Measurements from ENCODE around the gene RFC3.

The RFC3 gene

GRCh38 chr13:33797622-33798021 lies 20.3 kb upstream of the RFC3 start:
- TF ChIP-seq REST (IDR thresholded peaks at IDR 0.05; ENCODE audit: insufficient read depth in 1 of 2, low read depth in 2 of 2, low read length in 2 of 2) (no peak), POLR2AphosphoS5 (IDR thresholded peaks at IDR 0.05; ENCODE audit: low read depth, low read length) (no peak), FOXP2 (optimal IDR thresholded peaks at IDR 0.05; ENCODE audit: borderline replicate concordance, extremely low read depth, extremely low read length, insufficient read depth) (no peak), SIN3A (IDR thresholded peaks at IDR 0.05; ENCODE audit: borderline replicate concordance, insufficient read depth, low read length) (no peak), TAF1 (IDR thresholded peaks at IDR 0.05; ENCODE audit: borderline replicate concordance, insufficient read depth, low read length) (no peak)

DNA sequence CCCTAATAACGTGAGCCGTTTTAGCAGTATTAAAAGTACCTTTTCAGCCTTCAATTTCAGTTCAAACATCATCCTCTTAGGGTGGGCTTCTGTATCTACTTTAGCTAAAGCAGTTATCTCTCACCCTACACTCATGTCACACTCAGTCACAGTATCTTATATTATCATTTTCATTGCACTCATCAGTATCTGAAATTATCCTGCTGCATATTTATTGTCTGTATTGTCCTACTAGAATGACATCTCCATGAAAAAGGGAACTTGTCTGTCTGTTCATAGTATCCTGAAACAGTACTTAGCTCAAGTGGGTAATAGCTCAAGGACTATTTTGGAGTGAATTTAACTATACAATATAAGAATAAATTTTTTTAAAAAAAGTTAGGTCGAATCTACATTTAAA lies 19.9 kb upstream of the RFC3 start:
- TF ChIP-seq FOXP2 (optimal IDR thresholded peaks at IDR 0.05; ENCODE audit: borderline replicate concordance, extremely low read depth, extremely low read length, insufficient read depth) (no peak), TAF1 (IDR thresholded peaks at IDR 0.05; ENCODE audit: borderline replicate concordance, insufficient read depth, low read length) (no peak), POLR2AphosphoS5 (IDR thresholded peaks at IDR 0.05; ENCODE audit: low read depth, low read length) (no peak), REST (IDR thresholded peaks at IDR 0.05; ENCODE audit: insufficient read depth in 1 of 2, low read depth in 2 of 2, low read length in 2 of 2) (no peak), SIN3A (IDR thresholded peaks at IDR 0.05; ENCODE audit: borderline replicate concordance, insufficient read depth, low read length) (no peak)

DNA sequence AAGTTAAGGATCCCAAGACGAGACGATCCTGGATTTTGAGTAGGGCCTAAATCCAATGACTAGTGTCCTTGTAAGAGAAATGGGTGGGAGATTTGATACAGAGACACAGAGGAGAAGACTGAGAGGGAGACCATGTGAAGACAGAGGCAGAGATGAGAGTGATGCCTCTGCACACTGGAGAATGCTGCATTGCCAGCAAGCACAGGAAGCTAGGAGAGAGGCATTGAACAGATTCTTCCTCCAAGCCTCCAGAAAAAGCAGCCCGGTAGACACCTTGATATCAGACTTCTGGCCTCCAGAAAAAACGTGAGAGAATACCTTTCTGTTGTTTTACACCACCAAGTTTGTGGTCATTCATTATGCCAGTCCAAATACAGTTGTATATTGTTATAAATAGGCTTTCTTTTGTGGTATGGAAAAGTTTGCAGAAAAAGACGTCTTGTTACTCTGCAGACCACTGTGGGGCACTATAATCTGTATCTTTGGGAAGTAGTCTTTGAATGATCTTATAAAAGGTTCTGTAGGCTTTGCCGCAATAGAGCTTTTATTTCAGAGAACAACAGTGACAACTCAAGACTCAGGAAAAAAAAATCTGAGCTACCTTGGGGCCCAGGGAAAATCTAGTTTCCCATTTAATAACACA lies 17.9 kb upstream of the RFC3 start:
- TF ChIP-seq POLR2AphosphoS5 (IDR thresholded peaks at IDR 0.05; ENCODE audit: low read depth, low read length) (no peak), FOXP2 (optimal IDR thresholded peaks at IDR 0.05; ENCODE audit: borderline replicate concordance, extremely low read depth, extremely low read length, insufficient read depth) (no peak), REST (IDR thresholded peaks at IDR 0.05; ENCODE audit: insufficient read depth in 1 of 2, low read depth in 2 of 2, low read length in 2 of 2) (no peak), TAF1 (IDR thresholded peaks at IDR 0.05; ENCODE audit: borderline replicate concordance, insufficient read depth, low read length) (no peak), SIN3A (IDR thresholded peaks at IDR 0.05; ENCODE audit: borderline replicate concordance, insufficient read depth, low read length) (no peak)

DNA sequence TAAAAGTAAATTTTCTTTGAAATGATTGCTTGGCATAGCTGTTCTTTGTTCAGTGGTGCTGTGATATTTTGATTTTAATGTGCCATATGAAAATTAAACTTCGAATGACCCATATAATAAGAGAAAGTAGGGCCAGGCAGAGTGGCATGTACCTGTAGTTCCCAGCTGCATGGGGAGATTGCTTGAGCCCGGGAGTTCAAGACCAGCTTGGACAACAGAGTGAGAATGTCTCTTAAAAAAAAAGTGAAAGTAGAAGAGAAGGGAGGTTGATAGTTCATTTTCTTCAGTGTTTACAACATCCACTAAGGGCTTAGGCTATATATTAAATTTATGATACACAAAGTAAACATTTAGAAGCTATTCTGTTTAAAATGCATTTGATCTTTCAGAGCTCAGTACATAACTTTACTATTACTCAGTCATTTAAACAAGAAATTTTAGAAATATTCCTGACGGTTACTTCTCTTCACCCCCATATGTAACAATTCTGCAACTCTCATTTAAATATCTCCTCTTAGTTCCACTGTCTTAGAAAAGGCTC lies 17.2 kb upstream of the RFC3 start:
- no peak for TF ChIP-seq POLR2AphosphoS5 (IDR thresholded peaks at IDR 0.05; ENCODE audit: low read depth, low read length)
- TF ChIP-seq TAF1 (IDR thresholded peaks at IDR 0.05; ENCODE audit: borderline replicate concordance, insufficient read depth, low read length), result no peak
- TF ChIP-seq REST (IDR thresholded peaks at IDR 0.05; ENCODE audit: insufficient read depth in 1 of 2, low read depth in 2 of 2, low read length in 2 of 2), result no peak
- no peak for TF ChIP-seq FOXP2 (optimal IDR thresholded peaks at IDR 0.05; ENCODE audit: borderline replicate concordance, extremely low read depth, extremely low read length, insufficient read depth)
- no peak for TF ChIP-seq SIN3A (IDR thresholded peaks at IDR 0.05; ENCODE audit: borderline replicate concordance, insufficient read depth, low read length)
